K562 (cell line): Measurements from ENCODE around the gene GRB2. TPM values are rescaled to one million over a fixed set of nuclear protein-coding genes. Genes with fewer than 3 reads are reported as not detected.
A peak's percentile ranks its signal among the peaks of the same experiment; 100 is the strongest.

Source experiments
- EGR1 ChIP-seq: fragments of 450-650 bp; conservative IDR thresholded peaks from 2 replicates; pipeline ENCODE4 v1.6.1; 2017; ENCODE audit warnings: mild to moderate bottlenecking
- ETV6 ChIP-seq, 3 experiments: fragments of 150-350 bp in 1 of 3; sonication (generic) in 1 of 3; formaldehyde crosslinking in 1 of 3; IDR thresholded peaks; 2 replicates each; pipeline versions ENCODE4 v1.6.1 to v1.8.0; 2014 to 2022; ENCODE audit warnings: borderline replicate concordance in 2 of 3, low read depth in 2 of 3, antibody characterized with exemption in 1 of 3, low read length in 1 of 3, mild to moderate bottlenecking in 1 of 3, missing genetic modification reagents in 1 of 3
- HDAC2 ChIP-seq: fragments of 450-650 bp; IDR thresholded peaks from 2 replicates; pipeline ENCODE4 v1.6.1; 2016; ENCODE audit warnings: mild to moderate bottlenecking
- HDAC6 ChIP-seq: IDR thresholded peaks from 2 replicates; pipeline ENCODE4 v1.6.1; 2012; ENCODE audit warnings: low read depth, mild to moderate bottlenecking, control low read depth, inconsistent platforms, low read length, moderate library complexity
- JUN ChIP-seq, 2 experiments: sonication (generic) in 1 of 2; formaldehyde crosslinking in 1 of 2; IDR thresholded peaks; 2 replicates each; pipeline versions ENCODE4 v1.6.1 to v1.8.0; 2012 to 2022; ENCODE audit warnings: borderline replicate concordance in 2 of 2, mild to moderate bottlenecking in 2 of 2, improper control_type of control experiment in 1 of 2, low read depth in 1 of 2, low read length in 1 of 2, missing genetic modification reagents in 1 of 2
- KHSRP ChIP-seq: fragments of 450-650 bp; IDR thresholded peaks from 2 replicates; pipeline ENCODE4 v1.6.1; 2017
- MEIS2 ChIP-seq: fragments of 450-650 bp; IDR thresholded peaks from 2 replicates; pipeline ENCODE4 v1.6.1; 2014; ENCODE audit warnings: mild to moderate bottlenecking; ENCODE audit not compliant: partially characterized antibody
- RBM39 ChIP-seq: fragments of 200-400 bp; formaldehyde crosslinking; optimal IDR thresholded peaks from 2 replicates; pipeline ENCODE3; 2018; ENCODE audit warnings: low read depth, low read length
- SIRT6 ChIP-seq: IDR thresholded peaks from one replicate; pipeline ENCODE4 v1.6.1; 2012; ENCODE audit warnings: low read depth, mild to moderate bottlenecking, control low read depth, inconsistent platforms, low read length, moderate library complexity
- TCF7L2 ChIP-seq: fragments of 150-350 bp; IDR thresholded peaks from 2 replicates; pipeline ENCODE4 v1.6.1; 2016; ENCODE audit warnings: low read depth, mild to moderate bottlenecking, low read length, moderate library complexity
- WHSC1 ChIP-seq: IDR thresholded peaks from one replicate; pipeline ENCODE4 v1.6.1; 2012; ENCODE audit warnings: low read length, control low read depth, inconsistent platforms
- XRCC4 ChIP-seq: IDR thresholded peaks from one replicate; pipeline ENCODE4 v1.6.1; 2011; ENCODE audit not compliant: insufficient read depth, insufficient read length; ENCODE audit errors: extremely low read depth
- YBX1 ChIP-seq: fragments of 450-650 bp; IDR thresholded peaks from 2 replicates; pipeline ENCODE4 v1.7.1; 2016; ENCODE audit warnings: mild to moderate bottlenecking
- ZNF311 ChIP-seq: fragments of 250-450 bp; sonication (Bioruptor Pico); IDR thresholded peaks from 2 replicates; pipeline ENCODE4 v1.4.0; 2020; ENCODE audit warnings: mild to moderate bottlenecking, moderate library complexity
- ZNF41 ChIP-seq: fragments of 250-450 bp; sonication (Bioruptor Pico); conservative IDR thresholded peaks from 2 replicates; pipeline ENCODE4 v1.4.0; 2020; ENCODE audit warnings: mild to moderate bottlenecking
- ZNF717 ChIP-seq: fragments of 250-450 bp; sonication (Bioruptor Pico); IDR thresholded peaks from 2 replicates; pipeline ENCODE4 v1.5.0; 2021
- polyA plus RNA-seq, 8 experiments: library from polyadenylated mRNA; depleted of rRNA in 4 of 8; stranded (reverse) in 5 of 8; unstranded in 3 of 8; fragments of >200 nt; fragmentation: Nextera tagmentation in 2 of 8; fragmentation: Illumina TruSeq in 1 of 8; extraction: Ambion mirVana in 2 of 8; extraction: Trizol in 1 of 8; gene quantifications; 2 replicates each; pipeline versions ENCODE4 v1.2.1 to v1.2.3, GENCODE V29; 2011 to 2014; ENCODE audit warnings: inconsistent platforms in 1 of 8, missing spikeins in 1 of 8
- total RNA-seq, 7 experiments: library from RNA; depleted of rRNA in 6 of 7; stranded (reverse); fragments of >200 nt in 6 of 7; fragmentation: Illumina TruSeq in 2 of 7; extraction: Trizol in 2 of 7; gene quantifications; 2 replicates each; pipeline versions ENCODE4 v1.2.1 to v1.2.3, GENCODE V29; 2011 to 2021; ENCODE audit warnings: low replicate concordance in 1 of 7
- TF ChIP-seq, protein P1 (sequence below): sonication (generic); formaldehyde crosslinking; IDR thresholded peaks from 2 replicates; pipeline ENCODE4 v1.8.1; 2023; ENCODE audit warnings: mild to moderate bottlenecking, missing genetic modification reagents
- TF ChIP-seq, protein P2 (sequence below): sonication (generic); formaldehyde crosslinking; IDR thresholded peaks from 2 replicates; pipeline ENCODE4 v1.8.1; 2023; ENCODE audit warnings: mild to moderate bottlenecking, missing genetic modification reagents
- TF ChIP-seq, protein P3 (sequence below), 2 experiments: IDR thresholded peaks in 1 of 2; conservative IDR thresholded peaks in 1 of 2; 2 replicates each; pipeline ENCODE4 v1.6.1; 2016; ENCODE audit warnings: low read depth in 2 of 2, mild to moderate bottlenecking in 1 of 2, missing compliant biosample characterization in 1 of 2, missing genetic modification characterization in 1 of 2, moderate library complexity in 1 of 2
- TF ChIP-seq, protein P4 (sequence below): fragments of 250-450 bp; sonication (Bioruptor Pico); IDR thresholded peaks from 2 replicates; pipeline ENCODE4 v1.5.0; 2021

GRB2 gene
- total and polyA plus RNA-seq, 9 of the 15 experiments (the other 6 are each of a cell fraction or from before 2014, with no cell fraction given), result 57.2 to 136 (median 84.8) TPM

DNA sequence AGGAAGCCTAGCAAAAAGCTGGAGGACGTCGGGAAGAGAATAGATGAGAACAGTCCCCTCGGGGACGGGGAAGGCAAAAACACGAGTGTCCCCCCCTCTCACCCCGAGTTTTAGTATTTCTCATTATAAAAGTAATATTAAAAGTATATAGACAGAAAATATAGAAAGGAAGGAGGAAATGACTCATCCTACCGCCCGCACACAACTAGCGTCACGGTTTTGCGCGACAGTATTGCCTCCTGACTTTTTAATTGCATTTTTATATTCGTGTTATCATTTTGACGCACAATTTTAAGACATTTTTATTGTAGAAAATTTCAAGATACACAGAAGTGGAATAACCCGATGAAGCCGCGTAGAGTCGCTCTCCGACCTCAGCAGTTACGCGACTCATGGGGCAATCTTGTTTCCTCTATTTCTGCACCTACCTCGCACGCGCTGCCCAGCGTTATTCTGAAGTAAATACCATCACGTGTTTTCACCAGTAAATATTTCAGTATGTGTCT is 115.6 kb downstream of the GRB2 start (continued):
- TF ChIP-seq, protein P1, sequence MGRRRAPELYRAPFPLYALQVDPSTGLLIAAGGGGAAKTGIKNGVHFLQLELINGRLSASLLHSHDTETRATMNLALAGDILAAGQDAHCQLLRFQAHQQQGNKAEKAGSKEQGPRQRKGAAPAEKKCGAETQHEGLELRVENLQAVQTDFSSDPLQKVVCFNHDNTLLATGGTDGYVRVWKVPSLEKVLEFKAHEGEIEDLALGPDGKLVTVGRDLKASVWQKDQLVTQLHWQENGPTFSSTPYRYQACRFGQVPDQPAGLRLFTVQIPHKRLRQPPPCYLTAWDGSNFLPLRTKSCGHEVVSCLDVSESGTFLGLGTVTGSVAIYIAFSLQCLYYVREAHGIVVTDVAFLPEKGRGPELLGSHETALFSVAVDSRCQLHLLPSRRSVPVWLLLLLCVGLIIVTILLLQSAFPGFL (CRISPR knock-in tag), result no peak
- TF ChIP-seq MEIS2 (no peak), KHSRP (no peak), SIRT6 (no peak), JUN (IDR thresholded peaks at IDR 0.05; ENCODE audit: borderline replicate concordance, low read depth, low read length) (peak; percentile 4; the same call in 1 of the 2 replicates), JUN (CRISPR knock-in tag; IDR thresholded peaks at IDR 0.05; ENCODE audit: borderline replicate concordance) (no peak), XRCC4 (no peak), ZNF311 (CRISPR knock-in tag) (no peak), HDAC2 (peak; percentile 63; the same call in 1 of the 2 replicates), EGR1 (peak; percentile 65), WHSC1 (no peak), HDAC6 (no peak), ETV6 (IDR thresholded peaks at IDR 0.05; ENCODE audit: borderline replicate concordance in 1 of 2, low read depth in 2 of 2, low read length in 1 of 2) (no peak), ETV6 (CRISPR knock-in tag; IDR thresholded peaks at IDR 0.05; ENCODE audit: borderline replicate concordance) (no peak), TCF7L2 (no peak), YBX1 (no peak), RBM39 (no peak), ZNF41 (CRISPR knock-in tag) (no peak), ZNF717 (CRISPR knock-in tag) (no peak)
- TF ChIP-seq, protein P2, sequence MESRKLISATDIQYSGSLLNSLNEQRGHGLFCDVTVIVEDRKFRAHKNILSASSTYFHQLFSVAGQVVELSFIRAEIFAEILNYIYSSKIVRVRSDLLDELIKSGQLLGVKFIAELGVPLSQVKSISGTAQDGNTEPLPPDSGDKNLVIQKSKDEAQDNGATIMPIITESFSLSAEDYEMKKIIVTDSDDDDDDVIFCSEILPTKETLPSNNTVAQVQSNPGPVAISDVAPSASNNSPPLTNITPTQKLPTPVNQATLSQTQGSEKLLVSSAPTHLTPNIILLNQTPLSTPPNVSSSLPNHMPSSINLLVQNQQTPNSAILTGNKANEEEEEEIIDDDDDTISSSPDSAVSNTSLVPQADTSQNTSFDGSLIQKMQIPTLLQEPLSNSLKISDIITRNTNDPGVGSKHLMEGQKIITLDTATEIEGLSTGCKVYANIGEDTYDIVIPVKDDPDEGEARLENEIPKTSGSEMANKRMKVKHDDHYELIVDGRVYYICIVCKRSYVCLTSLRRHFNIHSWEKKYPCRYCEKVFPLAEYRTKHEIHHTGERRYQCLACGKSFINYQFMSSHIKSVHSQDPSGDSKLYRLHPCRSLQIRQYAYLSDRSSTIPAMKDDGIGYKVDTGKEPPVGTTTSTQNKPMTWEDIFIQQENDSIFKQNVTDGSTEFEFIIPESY (CRISPR knock-in tag), result no peak
- TF ChIP-seq, protein P3, sequence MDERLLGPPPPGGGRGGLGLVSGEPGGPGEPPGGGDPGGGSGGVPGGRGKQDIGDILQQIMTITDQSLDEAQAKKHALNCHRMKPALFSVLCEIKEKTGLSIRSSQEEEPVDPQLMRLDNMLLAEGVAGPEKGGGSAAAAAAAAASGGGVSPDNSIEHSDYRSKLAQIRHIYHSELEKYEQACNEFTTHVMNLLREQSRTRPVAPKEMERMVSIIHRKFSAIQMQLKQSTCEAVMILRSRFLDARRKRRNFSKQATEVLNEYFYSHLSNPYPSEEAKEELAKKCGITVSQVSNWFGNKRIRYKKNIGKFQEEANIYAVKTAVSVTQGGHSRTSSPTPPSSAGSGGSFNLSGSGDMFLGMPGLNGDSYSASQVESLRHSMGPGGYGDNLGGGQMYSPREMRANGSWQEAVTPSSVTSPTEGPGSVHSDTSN (CRISPR knock-in tag; IDR thresholded peaks at IDR 0.05; ENCODE audit: low read depth), result no peak
- TF ChIP-seq, protein P3 (tag; conservative IDR thresholded peaks at IDR 0.05; ENCODE audit: low read depth), result no peak
- TF ChIP-seq, protein P4, sequence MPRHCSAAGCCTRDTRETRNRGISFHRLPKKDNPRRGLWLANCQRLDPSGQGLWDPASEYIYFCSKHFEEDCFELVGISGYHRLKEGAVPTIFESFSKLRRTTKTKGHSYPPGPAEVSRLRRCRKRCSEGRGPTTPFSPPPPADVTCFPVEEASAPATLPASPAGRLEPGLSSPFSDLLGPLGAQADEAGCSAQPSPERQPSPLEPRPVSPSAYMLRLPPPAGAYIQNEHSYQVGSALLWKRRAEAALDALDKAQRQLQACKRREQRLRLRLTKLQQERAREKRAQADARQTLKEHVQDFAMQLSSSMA, result no peak
